Central memory CD8-positive, alpha-beta T cell (primary cell): Measurements from ENCODE around the gene C12orf76.
"Not testable (repeated sequence)": the region's sequence is repeated elsewhere in the genome, so short reads cannot be mapped to it uniquely, and the experiment has no call there.

ENCODE experiments used
- ATAC-seq: fragments of 150-1000 bp; cut with Tn5 transposase; replicated peaks from 2 replicates; pipeline ENCODE4 v1.10.0; 2022; ENCODE audit warnings: mild to moderate bottlenecking, moderate FRiP score, moderate number of reproducible peaks; ENCODE audit not compliant: poor library complexity, severe bottlenecking; ENCODE audit errors: extremely low read depth
- DNase-seq, 2 donors: peaks; one replicate each; pipeline ENCODE4 v3.0.0; 2021; ENCODE audit warnings: low spot score in 2 of 2
- H3K27ac Mint-ChIP-seq: one replicate; pipeline ENCODE4 v1.8.0; 2022; ENCODE audit warnings: low read depth, mild to moderate bottlenecking, moderate library complexity, mixed read lengths
- H3K27me3 Mint-ChIP-seq: one replicate; pipeline ENCODE4 v1.8.0; 2022; ENCODE audit warnings: mixed read lengths
- H3K36me3 Mint-ChIP-seq: one replicate; pipeline ENCODE4 v1.8.0; 2022; ENCODE audit warnings: mild to moderate bottlenecking, moderate library complexity, mixed read lengths; ENCODE audit not compliant: insufficient read depth
- H3K4me1 Mint-ChIP-seq: one replicate; pipeline ENCODE4 v1.8.0; 2022; ENCODE audit warnings: mixed read lengths
- H3K4me3 Mint-ChIP-seq: one replicate; pipeline ENCODE4 v1.8.0; 2022; ENCODE audit warnings: mild to moderate bottlenecking, moderate library complexity, mixed read lengths
- H3K9me3 Mint-ChIP-seq: one replicate; pipeline ENCODE4 v1.8.0; 2022; ENCODE audit warnings: mixed read lengths

C12orf76 gene

DNA sequence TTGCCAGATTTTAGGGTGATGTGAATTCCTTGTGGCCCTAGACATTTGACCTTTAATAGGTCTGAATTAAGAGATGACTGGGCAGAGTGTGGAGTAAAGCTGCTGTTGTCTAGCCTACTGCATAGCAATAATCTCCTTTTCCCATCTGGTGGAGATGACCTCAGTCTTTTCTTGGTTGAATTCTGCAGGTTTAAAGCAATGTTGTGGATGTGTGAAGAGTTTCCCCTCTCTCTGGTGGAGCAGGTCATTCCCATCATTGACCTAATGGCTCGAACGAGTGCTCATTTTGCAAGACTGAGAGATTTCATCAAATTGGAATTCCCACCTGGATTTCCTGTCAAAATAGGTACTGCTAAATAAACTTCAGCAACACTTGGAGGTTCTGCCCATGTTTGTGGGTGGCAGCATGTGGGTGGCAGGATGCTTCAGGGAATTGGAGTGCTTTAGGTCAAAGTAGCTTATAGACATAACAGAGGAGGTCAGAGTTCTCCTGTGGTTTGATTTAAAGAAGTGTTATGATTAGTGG, 19.0 kb downstream of the C12orf76 start:
- peaks cover 63% of the 10 kb centered on the region for H3K36me3 Mint-ChIP-seq
- no peaks in the 10 kb centered on the region for H3K27me3 Mint-ChIP-seq
- no peaks in the 10 kb centered on the region for H3K4me1 Mint-ChIP-seq
- no peak overlapping the region for H3K4me3 Mint-ChIP-seq
- ATAC-seq = no peak
- no peak for DNase-seq
- no peak overlapping the region for H3K27ac Mint-ChIP-seq
- H3K9me3 Mint-ChIP-seq = no peaks in the 10 kb centered on the region

DNA sequence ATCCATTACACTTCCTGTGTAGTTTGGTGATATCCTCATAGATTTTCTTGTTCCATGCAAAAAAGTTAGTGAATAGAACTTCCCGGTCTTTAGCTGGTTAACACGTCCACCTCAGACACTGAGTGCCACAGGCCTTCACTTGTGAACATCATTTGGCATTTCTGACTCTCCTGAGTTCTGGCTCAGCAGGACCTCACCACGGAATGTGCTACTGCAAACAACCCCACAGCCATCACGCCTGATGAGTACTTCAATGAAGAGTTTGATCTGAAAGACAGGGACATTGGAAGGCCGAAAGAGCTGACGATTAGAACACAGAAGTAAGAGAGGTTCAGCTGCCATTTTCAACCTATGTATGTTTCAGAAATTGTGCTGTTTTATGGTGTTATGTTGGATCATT, 20.0 kb downstream of the C12orf76 start:
- H3K4me3 Mint-ChIP-seq = no peak overlapping the region
- H3K27me3 Mint-ChIP-seq = no peaks in the 10 kb centered on the region
- peak overlapping the region; percentile 16 for H3K27ac Mint-ChIP-seq
- H3K4me1 Mint-ChIP-seq = no peaks in the 10 kb centered on the region
- no peaks in the 10 kb centered on the region for H3K9me3 Mint-ChIP-seq
- peaks cover 54% of the 10 kb centered on the region for H3K36me3 Mint-ChIP-seq
- no peak for DNase-seq
- ATAC-seq = no peak

DNA sequence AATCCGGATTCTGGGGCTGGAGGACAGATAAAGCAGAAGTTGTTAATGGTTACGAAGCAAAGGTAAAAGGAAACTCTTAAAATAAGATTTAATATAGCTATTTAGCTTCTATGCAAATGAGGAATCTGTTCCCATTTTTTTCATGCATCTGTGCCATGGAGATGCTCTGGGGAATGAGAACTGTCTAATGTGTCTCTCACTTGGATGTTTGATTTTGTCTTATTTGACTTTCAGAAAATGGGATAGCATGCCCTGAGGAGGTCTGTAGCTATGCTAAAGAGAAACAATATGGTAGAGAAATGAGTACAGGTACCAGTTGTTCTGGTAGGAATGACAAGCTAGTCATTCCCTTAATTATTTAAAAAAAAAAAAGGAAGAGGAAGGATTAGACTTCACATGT, 24.3 kb downstream of the C12orf76 start:
- H3K4me1 Mint-ChIP-seq = no peaks in the 10 kb centered on the region
- ATAC-seq (no peak), DNase-seq (no peak)
- H3K9me3 Mint-ChIP-seq = no peaks in the 10 kb centered on the region
- no peak overlapping the region for H3K27ac Mint-ChIP-seq
- H3K4me3 Mint-ChIP-seq = no peak overlapping the region
- no peaks in the 10 kb centered on the region for H3K27me3 Mint-ChIP-seq
- peaks cover 52% of the 10 kb centered on the region for H3K36me3 Mint-ChIP-seq

DNA sequence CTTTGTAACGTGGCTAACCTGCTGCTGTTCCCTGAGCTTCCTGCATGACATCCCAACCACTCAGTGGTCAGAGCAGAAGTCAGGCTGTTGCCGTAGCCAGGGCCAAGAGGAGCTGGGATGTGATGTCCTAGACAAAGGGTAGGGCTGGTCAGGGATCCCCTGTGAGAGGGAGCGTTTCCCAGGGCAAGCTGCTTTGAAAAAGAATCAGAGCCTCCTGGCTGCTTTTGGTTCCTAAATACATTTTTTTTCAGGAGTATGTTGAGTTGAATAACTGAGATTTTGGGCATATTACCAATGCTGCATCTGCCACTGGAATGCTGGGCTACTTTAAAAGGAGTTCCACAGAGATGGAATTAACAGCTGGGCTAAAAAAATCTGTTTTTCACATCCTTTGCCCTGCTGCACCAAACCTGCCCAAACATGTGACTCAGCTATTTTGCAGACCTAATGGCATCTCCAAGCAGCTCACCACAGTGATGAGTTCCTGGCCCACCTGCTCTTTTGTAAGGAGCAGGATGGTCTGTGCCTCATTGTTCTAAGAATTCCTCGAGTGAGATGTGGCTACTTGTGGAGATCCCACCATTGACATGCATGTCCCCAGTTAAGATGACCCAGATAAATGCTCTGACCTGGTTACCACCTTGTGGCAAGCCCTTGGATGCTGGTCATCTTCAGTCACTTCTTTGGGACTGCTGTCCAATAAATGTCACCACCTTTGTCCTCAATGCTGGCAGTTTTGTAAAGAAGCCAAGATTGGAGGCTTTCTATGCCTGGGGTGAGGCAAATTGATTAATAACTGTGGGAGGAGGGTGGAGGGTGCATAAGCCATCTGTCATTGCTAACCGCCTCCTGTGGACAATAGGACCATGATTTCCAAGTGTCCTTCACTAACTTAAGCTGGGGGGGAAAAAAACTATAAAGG, 25.0 kb downstream of the C12orf76 start:
- no peaks in the 10 kb centered on the region for H3K4me1 Mint-ChIP-seq
- DNase-seq = no peak
- no peaks in the 10 kb centered on the region for H3K9me3 Mint-ChIP-seq
- no peak overlapping the region for H3K4me3 Mint-ChIP-seq
- no peak for ATAC-seq
- H3K36me3 Mint-ChIP-seq = peaks cover 54% of the 10 kb centered on the region
- H3K27me3 Mint-ChIP-seq = no peaks in the 10 kb centered on the region
- peak overlapping the region; percentile 10 for H3K27ac Mint-ChIP-seq

DNA sequence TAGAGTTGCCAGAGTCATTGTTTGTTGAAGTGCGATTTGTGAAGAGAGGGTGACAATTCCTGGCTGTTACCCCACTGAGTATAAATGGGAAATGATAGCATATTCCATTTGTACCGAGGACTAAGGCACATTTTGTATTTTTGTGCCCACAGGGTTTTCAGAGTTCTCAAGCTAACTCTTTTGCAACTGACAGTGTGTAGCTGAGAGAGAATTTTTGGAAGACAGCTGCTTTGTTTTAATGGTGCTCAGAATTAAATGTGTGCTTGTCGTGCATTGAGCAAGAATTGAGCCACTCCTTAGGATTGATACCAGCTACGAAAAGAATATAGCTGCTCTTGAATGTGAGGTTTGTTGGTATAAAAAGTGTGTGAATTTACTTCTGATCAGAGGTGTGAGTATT, 27.4 kb downstream of the C12orf76 start:
- no peak for DNase-seq
- Mint-ChIP-seq H3K27ac (no peak overlapping the region), H3K4me3 (no peak overlapping the region), H3K4me1 (no peaks in the 10 kb centered on the region), H3K36me3 (peaks cover 59% of the 10 kb centered on the region), H3K27me3 (no peaks in the 10 kb centered on the region), H3K9me3 (no peaks in the 10 kb centered on the region)
- ATAC-seq = no peak

DNA sequence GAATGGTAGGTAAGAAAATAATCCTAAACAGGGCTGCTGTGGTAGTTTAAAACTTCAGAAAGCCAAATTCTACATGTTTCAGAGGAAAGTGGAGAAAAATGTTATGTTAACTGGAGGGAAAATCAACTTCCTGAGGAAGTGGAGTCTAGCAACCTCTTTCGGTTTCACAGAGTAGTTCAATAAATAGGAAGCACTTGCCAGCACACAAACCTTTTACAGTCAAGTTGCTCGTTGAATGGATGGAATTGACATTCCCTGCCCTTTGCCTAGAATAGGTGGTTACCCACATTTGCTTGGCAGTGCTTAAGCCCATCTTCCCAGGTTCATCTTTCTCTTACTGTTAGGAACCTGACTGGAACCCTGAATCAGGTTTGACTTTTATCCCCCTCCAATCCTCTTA, 33.2 kb downstream of the C12orf76 start:
- no peak for DNase-seq
- Mint-ChIP-seq H3K9me3 (no peaks in the 10 kb centered on the region), H3K27ac (peak overlapping the region; percentile 63), H3K4me3 (no peak overlapping the region), H3K27me3 (no peaks in the 10 kb centered on the region), H3K36me3 (peaks cover 59% of the 10 kb centered on the region), H3K4me1 (peaks cover 36% of the 10 kb centered on the region)
- ATAC-seq = no peak

DNA sequence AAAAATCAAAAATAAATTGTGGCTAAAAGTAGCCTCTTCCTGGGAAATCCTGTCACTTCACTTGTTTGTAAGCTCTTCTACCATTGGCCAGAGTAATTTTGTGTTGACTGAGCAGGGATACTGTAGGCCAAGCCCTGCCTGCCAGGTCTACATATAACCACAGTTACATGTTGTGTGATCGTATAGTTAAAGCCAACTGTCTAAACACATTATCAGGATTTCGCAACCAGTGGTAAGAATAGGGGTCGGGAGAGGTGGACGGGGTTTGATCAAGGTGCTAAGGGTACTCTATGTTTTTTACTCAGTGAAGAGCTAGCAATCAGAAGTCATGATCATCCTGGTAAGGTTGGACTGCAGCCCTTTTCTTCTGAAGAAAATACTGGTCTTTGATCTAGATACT, 35.7 kb downstream of the C12orf76 start:
- Mint-ChIP-seq H3K4me3 (peak overlapping the region; percentile 69), H3K4me1 (peaks cover 56% of the 10 kb centered on the region), H3K27ac (peak overlapping the region; percentile 83), H3K36me3 (peaks cover 43% of the 10 kb centered on the region), H3K27me3 (no peaks in the 10 kb centered on the region), H3K9me3 (no peaks in the 10 kb centered on the region)
- DNase-seq (no peak), ATAC-seq (no peak)

DNA sequence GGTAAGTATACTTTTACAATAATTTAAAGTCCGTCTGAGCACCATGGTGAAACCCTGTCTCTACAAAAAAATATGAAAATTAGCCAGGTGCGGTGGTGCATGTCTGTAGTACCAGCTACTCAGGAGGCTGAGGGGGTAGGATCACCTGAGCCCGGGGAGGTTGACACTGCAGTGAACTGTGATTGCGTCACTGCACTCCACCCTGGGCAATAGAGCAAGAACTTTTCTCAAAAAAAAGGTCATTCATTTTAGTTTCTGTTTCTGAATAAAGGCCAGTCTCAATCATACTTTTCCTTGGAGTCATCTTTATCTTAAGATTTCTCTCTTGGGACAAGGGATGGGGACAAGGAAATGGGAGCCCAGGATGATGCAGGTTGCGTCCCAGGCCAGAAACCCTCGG, 36.2 kb downstream of the C12orf76 start:
- ATAC-seq (peak; percentile 55), DNase-seq (no peak)
- Mint-ChIP-seq H3K27me3 (no peaks in the 10 kb centered on the region), H3K27ac (peak overlapping the region; percentile 83), H3K9me3 (no peaks in the 10 kb centered on the region), H3K36me3 (peaks cover 37% of the 10 kb centered on the region), H3K4me3 (peak overlapping the region; percentile 69), H3K4me1 (peaks cover 56% of the 10 kb centered on the region)

DNA sequence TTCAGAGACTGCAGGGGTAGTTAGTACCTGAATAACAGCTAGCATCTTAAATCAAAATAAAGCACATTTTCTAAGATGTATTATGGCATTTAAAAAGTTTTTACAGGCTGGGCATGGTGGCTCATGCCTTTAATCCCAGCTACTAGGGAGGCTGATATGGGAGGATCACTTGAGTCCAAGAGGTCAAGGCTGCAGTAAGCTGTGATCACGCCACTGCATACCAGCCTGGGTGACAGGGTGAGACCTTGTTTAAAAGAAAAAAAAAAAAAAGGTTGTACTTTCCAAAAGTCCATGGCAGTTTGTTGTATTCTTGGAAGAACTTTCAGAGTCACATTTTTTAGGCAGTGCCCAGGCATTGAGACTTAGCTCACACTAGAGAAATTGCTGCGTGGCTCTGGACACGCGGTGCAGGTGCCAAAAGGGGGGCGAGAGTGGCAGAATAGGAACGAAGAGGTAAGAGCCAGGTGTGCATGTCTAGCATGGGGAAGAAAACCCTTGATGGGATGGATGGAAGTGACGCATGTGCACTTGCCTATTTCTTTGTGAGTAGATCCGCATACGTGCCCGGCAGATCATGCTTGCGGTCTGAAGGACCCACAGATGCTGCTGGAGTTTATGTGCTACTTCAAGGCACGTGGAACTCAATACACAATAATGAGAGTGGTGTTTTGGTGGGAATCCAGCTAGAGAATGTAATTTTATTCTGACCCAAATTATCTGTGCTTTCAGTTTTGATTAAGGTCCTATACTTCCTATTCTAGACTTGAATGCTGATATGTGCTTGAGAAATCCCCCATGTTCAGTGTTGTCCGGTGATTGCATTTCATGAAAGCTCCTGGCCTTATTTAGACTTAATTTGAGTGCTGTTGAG, 37.2 kb downstream of the C12orf76 start:
- ATAC-seq (peak; percentile 66), DNase-seq (no peak)
- Mint-ChIP-seq H3K36me3 (peaks cover 33% of the 10 kb centered on the region), H3K27me3 (no peaks in the 10 kb centered on the region), H3K9me3 (no peaks in the 10 kb centered on the region), H3K4me1 (peaks cover 56% of the 10 kb centered on the region), H3K27ac (peak overlapping the region; percentile 50), H3K4me3 (peak overlapping the region; percentile 69)

DNA sequence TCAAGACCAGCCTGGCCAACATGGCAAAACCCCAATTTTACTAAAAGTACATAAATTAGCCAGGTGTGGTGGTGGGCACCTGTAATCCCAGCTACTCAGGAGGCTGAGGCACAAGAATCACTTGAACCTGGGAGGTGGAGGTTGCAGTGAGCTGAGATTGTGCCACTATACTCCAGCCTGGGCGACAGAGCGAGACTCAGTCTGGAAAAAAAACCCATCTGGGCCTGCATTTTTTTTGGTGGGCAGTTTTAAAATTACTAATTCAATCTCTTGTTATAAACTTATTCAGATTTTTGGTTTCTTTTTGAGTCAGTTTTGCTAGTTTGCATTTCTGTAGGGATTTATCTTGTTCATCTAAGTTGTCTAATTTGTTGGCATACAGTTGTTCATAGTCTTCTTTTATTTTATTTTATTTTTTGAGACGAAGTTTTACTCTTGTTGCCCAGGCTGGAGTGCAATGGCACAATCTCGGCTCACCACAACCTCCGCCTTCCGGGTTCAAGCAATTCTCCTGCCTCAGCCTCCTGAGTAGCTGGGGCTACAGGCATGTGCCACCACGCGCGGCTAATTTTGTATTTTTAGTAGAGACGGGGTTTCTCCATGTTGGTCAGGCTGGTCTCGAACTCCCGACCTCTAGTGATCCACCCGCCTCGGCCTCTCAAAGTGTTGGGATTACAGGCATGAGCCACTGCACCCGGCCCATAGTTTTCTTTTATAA, 39.5 kb downstream of the C12orf76 start:
- H3K27me3 Mint-ChIP-seq, ATAC-seq, H3K9me3 Mint-ChIP-seq, DNase-seq: not testable (repeated sequence)
- H3K36me3 Mint-ChIP-seq = peaks cover 25% of the 10 kb centered on the region
- H3K27ac Mint-ChIP-seq = peak overlapping the region; percentile 0
- peaks cover 56% of the 10 kb centered on the region for H3K4me1 Mint-ChIP-seq
- H3K4me3 Mint-ChIP-seq = peak overlapping the region; percentile 49

DNA sequence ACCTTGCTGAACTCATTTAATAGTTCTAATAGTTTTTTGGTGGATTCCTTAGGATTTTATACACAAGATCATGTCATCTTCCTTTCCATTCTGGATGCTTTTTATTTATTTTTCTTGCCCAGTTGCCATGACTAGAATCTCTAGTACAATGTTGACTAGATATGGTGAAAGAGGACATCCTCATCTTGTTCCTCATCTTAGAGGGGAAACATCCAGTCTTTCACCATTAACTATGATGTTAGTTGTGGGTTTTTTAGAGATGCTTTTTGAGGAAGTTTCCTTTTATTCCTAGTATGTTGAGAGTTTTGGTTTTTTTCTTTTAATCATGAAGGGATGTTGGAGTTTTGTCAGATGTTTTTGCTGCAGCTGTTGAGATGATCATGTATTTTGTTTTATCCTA, 40.4 kb downstream of the C12orf76 start:
- Mint-ChIP-seq H3K4me1 (peaks cover 66% of the 10 kb centered on the region), H3K4me3 (peak overlapping the region; percentile 27), H3K27ac (no peak overlapping the region), H3K27me3 (no peaks in the 10 kb centered on the region), H3K36me3 (peaks cover 20% of the 10 kb centered on the region), H3K9me3 (no peaks in the 10 kb centered on the region)
- ATAC-seq = no peak
- no peak for DNase-seq

DNA sequence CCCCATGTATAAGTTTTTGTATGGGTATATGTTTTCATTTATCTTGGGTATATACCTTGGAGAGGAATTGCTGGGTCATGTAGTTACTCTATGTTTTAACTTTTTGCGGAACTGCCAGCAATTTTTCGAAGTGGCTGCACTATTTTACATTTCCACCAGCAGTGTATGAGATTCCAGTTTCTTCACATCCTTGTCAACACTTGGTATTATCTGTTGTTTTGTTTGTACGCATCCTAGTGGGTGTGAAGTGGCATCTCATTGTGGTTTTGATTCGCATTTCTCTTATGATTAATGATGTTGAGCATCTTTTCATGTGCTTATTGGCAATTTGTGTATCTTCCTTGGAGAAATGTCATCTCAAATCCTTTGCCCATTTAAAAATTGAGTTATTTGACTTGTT, 42.2 kb downstream of the C12orf76 start:
- no peaks in the 10 kb centered on the region for H3K27me3 Mint-ChIP-seq
- ATAC-seq = no peak
- peaks cover 13% of the 10 kb centered on the region for H3K36me3 Mint-ChIP-seq
- no peak overlapping the region for H3K4me3 Mint-ChIP-seq
- H3K27ac Mint-ChIP-seq = no peak overlapping the region
- no peaks in the 10 kb centered on the region for H3K9me3 Mint-ChIP-seq
- no peak for DNase-seq
- H3K4me1 Mint-ChIP-seq = peaks cover 54% of the 10 kb centered on the region
